Naive thymus-derived CD8-positive, alpha-beta T cell (primary cell): ENCODE data around the gene MAP4K5. TPM values are rescaled to one million over a fixed set of nuclear protein-coding genes. Genes with fewer than 3 reads are reported as not detected.

ENCODE experiments used
- ATAC-seq, 2 donors: fragments of 150-1000 bp; cut with Tn5 transposase in 1 of 2; sonication (Bioruptor Pico), chemical (Tn5 transposase) in 1 of 2; 1 replicate in 1 of 2; 2 replicates in 1 of 2; pipeline ENCODE4 v1.10.0; 2021; ENCODE audit warnings: mild to moderate bottlenecking in 2 of 2, moderate library complexity in 2 of 2
- POLR2A ChIA-PET: fragments of 350-600 bp; sonication (Branson Sonifier 250); formaldehyde crosslinking; loops from one replicate; lab custom pipeline; 2021; ENCODE audit warnings: antibody characterized with exemption; lab: Charles Lee
- DNase-seq, 10 donors: peaks; one replicate each; pipeline versions ENCODE4 v3.0.0 to v3.0.0-alpha.2; 2020 to 2022
- H3K27ac Mint-ChIP-seq, 10 donors: one replicate each; pipeline ENCODE4 v1.8.0; 2020 to 2022; ENCODE audit warnings: mild to moderate bottlenecking in 10 of 10, mixed read lengths in 10 of 10, moderate library complexity in 4 of 10, inconsistent platforms in 1 of 10
- H3K27me3 Mint-ChIP-seq, 5 donors: one replicate each; pipeline ENCODE4 v1.8.0; 2021 to 2022; ENCODE audit warnings: mixed read lengths in 5 of 5
- H3K36me3 Mint-ChIP-seq, 3 donors: one replicate each; pipeline ENCODE4 v1.8.0; 2020 to 2022; ENCODE audit warnings: mixed read lengths in 3 of 3, mild to moderate bottlenecking in 2 of 3, inconsistent platforms in 1 of 3
- H3K4me1 Mint-ChIP-seq, 4 donors: one replicate each; pipeline ENCODE4 v1.8.0; 2021 to 2022; ENCODE audit warnings: mixed read lengths in 4 of 4
- H3K4me3 Mint-ChIP-seq, 10 donors: one replicate each; pipeline ENCODE4 v1.8.0; 2020 to 2022; ENCODE audit warnings: mild to moderate bottlenecking in 10 of 10, mixed read lengths in 10 of 10, moderate library complexity in 6 of 10, inconsistent platforms in 1 of 10
- H3K9me3 Mint-ChIP-seq, 9 donors: one replicate each; pipeline ENCODE4 v1.8.0; 2020 to 2022; ENCODE audit warnings: mixed read lengths in 9 of 9, mild to moderate bottlenecking in 3 of 9, inconsistent platforms in 1 of 9, moderate library complexity in 1 of 9
- polyA plus RNA-seq, 3 donors: library from polyadenylated mRNA; unstranded; fragments of 300-500 nt; fragmentation: Illumina TruSeq; gene quantifications; one replicate each; pipeline ENCODE4 v1.2.3, GENCODE V29; 2021
- total RNA-seq, 8 experiments: library from RNA in 2 of 8; stranded (reverse) in 2 of 8; gene quantifications; one replicate each; pipeline ENCODE4 v1.2.3 and lab custom pipeline; 2021 to 2026

Gene MAP4K5
- total and polyA plus RNA-seq, 5 experiments from 2014 or later: 12.1 to 55.5 (median 20.4) TPM

DNA sequence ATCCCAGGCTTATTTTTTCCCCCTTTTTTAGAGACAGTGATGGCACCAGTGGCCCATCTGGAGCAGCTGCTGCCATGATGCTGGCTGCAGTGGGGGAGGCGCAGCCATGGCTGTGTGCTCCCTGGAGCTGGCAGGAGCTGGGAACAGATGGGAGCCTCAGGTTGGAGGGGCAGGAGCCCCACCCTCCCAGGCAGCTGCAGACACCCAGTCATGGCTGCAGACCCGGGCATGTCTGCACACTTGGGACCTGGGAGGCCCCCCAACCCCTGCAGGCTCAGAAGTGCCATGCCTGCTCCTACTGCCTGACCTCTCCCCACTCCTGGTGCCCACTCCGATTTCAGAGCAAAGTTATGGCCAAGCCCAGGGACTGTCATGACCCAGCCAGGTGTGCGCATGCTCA is 160.8 kb downstream of the MAP4K5 start:
- Mint-ChIP-seq H3K36me3 (no peaks in the 10 kb centered on the region), H3K27ac (no peak overlapping the region), H3K4me1 (peaks cover 5 to 9% (median 9%) of the 10 kb centered on the region in 4 donors), H3K9me3 (no peaks in the 10 kb centered on the region), H3K4me3 (no peak overlapping the region), H3K27me3 (peaks cover 0 to 2% (median 0%) of the 10 kb centered on the region in 5 donors)
- no peak for ATAC-seq
- DNase-seq: no peak
- POLR2A ChIA-PET: no interaction called here

Other genes with a start within 250 kb of the MAP4K5 start
- 1 to 10 TPM; 5.0 to 6.5 TPM for gene L2HGDH, start 220.3 kb downstream of the MAP4K5 start, total RNA-seq
- 1 to 10 TPM; 2.8 to 5.6 (median 5.3) TPM for gene L2HGDH, start 220.3 kb downstream of the MAP4K5 start, polyA plus RNA-seq
- 10 to 100 TPM; 21.7 to 22.2 TPM for gene DMAC2L, start 220.2 kb downstream of the MAP4K5 start, total RNA-seq
- gene DMAC2L, start 220.2 kb downstream of the MAP4K5 start, polyA plus RNA-seq: 10 to 100 TPM; 15.7 to 19.4 (median 18.7) TPM
- 1 to 10 TPM; 3.9 to 7.0 TPM for gene CDKL1, start 135.7 kb downstream of the MAP4K5 start, total RNA-seq
- gene CDKL1, start 135.7 kb downstream of the MAP4K5 start, polyA plus RNA-seq: 1 to 10 TPM in 2 of 3 donors, under 1 TPM in 1; 0.90 to 9.0 (median 1.5) TPM
- 1 to 10 TPM; 3.1 to 3.6 TPM for gene ATL1, start 27.6 kb upstream of the MAP4K5 start, total RNA-seq
- gene ATL1, start 27.6 kb upstream of the MAP4K5 start, polyA plus RNA-seq: 1 to 10 TPM; 3.9 to 7.1 (median 5.2) TPM
- 10 to 100 TPM; 10.5 to 11.0 TPM for gene SAV1, start 135.7 kb upstream of the MAP4K5 start, total RNA-seq
- 1 to 10 TPM; 5.7 to 7.2 (median 5.8) TPM for gene SAV1, start 135.7 kb upstream of the MAP4K5 start, polyA plus RNA-seq